Measurements from ENCODE around the gene CRYZL1. TPM values are rescaled to one million over a fixed set of nuclear protein-coding genes. Genes with fewer than 3 reads are reported as not detected.

The CRYZL1 gene
- total RNA-seq, 1 experiment from 2014 or later, result 43.0 TPM

DNA sequence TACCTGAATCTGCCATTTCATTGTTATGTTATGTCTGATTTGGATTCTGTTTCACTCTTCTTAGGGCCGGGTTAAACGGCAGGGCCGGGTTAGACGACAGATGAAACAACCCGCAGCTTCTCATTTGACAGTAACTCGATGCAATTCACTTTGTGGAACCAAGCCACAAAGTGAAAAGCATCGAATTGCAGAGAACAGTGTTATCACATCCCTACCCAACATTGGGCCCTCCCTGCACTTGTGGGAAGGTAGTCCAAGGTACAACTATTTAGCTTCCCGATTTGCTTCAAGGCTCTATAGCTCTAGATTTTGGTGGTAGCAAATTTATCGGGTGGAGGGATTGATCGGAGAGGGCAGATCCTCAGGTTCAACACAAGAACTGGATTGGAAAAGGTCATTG, 81.7 kb downstream of the CRYZL1 start:
- peaks cover 69 to 77% of the 10 kb centered on the region in 2 experiments for H3K36me3 ChIP-seq (ENCODE audit: control insufficient read depth in 1 of 2, insufficient read depth in 2 of 2, low read length in 2 of 2)
- H3K4me1 ChIP-seq (ENCODE audit: control insufficient read depth in 1 of 2, insufficient read depth in 2 of 2, low read length in 2 of 2), result no peaks in the 10 kb centered on the region
- H3K27ac ChIP-seq (ENCODE audit: low read depth, low read length), result no peak overlapping the region
- POLR2A ChIA-PET, result no interaction called here
- H3K9ac ChIP-seq (ENCODE audit: low read length), result no peak overlapping the region
- peaks cover 55% of the 10 kb centered on the region for H4K20me1 ChIP-seq (ENCODE audit: insufficient read depth)
- RAD21 ChIA-PET (ENCODE audit: low non-redundant PET in 1 of 2, low total read pairs in 2 of 2, uncharacterized antibody in 2 of 2, unreplicated experiment in 2 of 2), result no interaction called here
- no peaks in the 10 kb centered on the region for H3K9me3 ChIP-seq (ENCODE audit: control insufficient read depth in 1 of 2, insufficient read depth in 1 of 2, low read depth in 1 of 2, low read length in 2 of 2)
- H3K79me2 ChIP-seq (ENCODE audit: insufficient read depth, low read length), result peaks cover 99% of the 10 kb centered on the region
- ATAC-seq, result no peak
- intact Hi-C loops (cut with micrococcal nuclease), result no loop called here
- TF ChIP-seq CBX3 (IDR thresholded peaks at IDR 0.05; ENCODE audit: low read depth) (no peak), FOSL1 (IDR thresholded peaks at IDR 0.05; ENCODE audit: low read depth) (no peak), CEBPB (IDR thresholded peaks at IDR 0.05; ENCODE audit: low read depth) (no peak), POLR2AphosphoS5 (IDR thresholded peaks at IDR 0.05; ENCODE audit: low read depth, low read length) (no peak), SP1 (IDR thresholded peaks at IDR 0.05; ENCODE audit: low read depth) (no peak), TCF7L2 (IDR thresholded peaks at IDR 0.05; ENCODE audit: borderline replicate concordance, extremely low read depth, insufficient read depth, insufficient read length) (no peak), POLR2A (IDR thresholded peaks at IDR 0.05; ENCODE audit: borderline replicate concordance, extremely low read depth, insufficient read depth, insufficient read length) (no peak)
- TF ChIP-seq, protein P1, sequence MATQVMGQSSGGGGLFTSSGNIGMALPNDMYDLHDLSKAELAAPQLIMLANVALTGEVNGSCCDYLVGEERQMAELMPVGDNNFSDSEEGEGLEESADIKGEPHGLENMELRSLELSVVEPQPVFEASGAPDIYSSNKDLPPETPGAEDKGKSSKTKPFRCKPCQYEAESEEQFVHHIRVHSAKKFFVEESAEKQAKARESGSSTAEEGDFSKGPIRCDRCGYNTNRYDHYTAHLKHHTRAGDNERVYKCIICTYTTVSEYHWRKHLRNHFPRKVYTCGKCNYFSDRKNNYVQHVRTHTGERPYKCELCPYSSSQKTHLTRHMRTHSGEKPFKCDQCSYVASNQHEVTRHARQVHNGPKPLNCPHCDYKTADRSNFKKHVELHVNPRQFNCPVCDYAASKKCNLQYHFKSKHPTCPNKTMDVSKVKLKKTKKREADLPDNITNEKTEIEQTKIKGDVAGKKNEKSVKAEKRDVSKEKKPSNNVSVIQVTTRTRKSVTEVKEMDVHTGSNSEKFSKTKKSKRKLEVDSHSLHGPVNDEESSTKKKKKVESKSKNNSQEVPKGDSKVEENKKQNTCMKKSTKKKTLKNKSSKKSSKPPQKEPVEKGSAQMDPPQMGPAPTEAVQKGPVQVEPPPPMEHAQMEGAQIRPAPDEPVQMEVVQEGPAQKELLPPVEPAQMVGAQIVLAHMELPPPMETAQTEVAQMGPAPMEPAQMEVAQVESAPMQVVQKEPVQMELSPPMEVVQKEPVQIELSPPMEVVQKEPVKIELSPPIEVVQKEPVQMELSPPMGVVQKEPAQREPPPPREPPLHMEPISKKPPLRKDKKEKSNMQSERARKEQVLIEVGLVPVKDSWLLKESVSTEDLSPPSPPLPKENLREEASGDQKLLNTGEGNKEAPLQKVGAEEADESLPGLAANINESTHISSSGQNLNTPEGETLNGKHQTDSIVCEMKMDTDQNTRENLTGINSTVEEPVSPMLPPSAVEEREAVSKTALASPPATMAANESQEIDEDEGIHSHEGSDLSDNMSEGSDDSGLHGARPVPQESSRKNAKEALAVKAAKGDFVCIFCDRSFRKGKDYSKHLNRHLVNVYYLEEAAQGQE (IDR thresholded peaks at IDR 0.05; ENCODE audit: low read depth), result no peak
- TF ChIP-seq, protein P2, sequence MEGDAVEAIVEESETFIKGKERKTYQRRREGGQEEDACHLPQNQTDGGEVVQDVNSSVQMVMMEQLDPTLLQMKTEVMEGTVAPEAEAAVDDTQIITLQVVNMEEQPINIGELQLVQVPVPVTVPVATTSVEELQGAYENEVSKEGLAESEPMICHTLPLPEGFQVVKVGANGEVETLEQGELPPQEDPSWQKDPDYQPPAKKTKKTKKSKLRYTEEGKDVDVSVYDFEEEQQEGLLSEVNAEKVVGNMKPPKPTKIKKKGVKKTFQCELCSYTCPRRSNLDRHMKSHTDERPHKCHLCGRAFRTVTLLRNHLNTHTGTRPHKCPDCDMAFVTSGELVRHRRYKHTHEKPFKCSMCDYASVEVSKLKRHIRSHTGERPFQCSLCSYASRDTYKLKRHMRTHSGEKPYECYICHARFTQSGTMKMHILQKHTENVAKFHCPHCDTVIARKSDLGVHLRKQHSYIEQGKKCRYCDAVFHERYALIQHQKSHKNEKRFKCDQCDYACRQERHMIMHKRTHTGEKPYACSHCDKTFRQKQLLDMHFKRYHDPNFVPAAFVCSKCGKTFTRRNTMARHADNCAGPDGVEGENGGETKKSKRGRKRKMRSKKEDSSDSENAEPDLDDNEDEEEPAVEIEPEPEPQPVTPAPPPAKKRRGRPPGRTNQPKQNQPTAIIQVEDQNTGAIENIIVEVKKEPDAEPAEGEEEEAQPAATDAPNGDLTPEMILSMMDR (IDR thresholded peaks at IDR 0.05 in 2 of 3, conservative IDR thresholded peaks at IDR 0.05 in 1 of 3; ENCODE audit: borderline replicate concordance in 1 of 3, insufficient read depth in 1 of 3, low read depth in 2 of 3, low read length in 2 of 3), result no peak
- TF ChIP-seq, protein P3, sequence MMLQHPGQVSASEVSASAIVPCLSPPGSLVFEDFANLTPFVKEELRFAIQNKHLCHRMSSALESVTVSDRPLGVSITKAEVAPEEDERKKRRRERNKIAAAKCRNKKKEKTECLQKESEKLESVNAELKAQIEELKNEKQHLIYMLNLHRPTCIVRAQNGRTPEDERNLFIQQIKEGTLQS (IDR thresholded peaks at IDR 0.05), result no peak
- TF ChIP-seq, protein P4, sequence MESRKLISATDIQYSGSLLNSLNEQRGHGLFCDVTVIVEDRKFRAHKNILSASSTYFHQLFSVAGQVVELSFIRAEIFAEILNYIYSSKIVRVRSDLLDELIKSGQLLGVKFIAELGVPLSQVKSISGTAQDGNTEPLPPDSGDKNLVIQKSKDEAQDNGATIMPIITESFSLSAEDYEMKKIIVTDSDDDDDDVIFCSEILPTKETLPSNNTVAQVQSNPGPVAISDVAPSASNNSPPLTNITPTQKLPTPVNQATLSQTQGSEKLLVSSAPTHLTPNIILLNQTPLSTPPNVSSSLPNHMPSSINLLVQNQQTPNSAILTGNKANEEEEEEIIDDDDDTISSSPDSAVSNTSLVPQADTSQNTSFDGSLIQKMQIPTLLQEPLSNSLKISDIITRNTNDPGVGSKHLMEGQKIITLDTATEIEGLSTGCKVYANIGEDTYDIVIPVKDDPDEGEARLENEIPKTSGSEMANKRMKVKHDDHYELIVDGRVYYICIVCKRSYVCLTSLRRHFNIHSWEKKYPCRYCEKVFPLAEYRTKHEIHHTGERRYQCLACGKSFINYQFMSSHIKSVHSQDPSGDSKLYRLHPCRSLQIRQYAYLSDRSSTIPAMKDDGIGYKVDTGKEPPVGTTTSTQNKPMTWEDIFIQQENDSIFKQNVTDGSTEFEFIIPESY (IDR thresholded peaks at IDR 0.05; ENCODE audit: extremely low read depth, insufficient replicate concordance, low read length), result no peak
- H3K4me3 ChIP-seq (replicated peaks in 1 of 2; ENCODE audit: low read depth in 1 of 2, low read length in 2 of 2), result no peak overlapping the region
- CTCF ChIA-PET, result no interaction called here
- no peak overlapping the region for H3K4me2 ChIP-seq (ENCODE audit: low read length)
- BruUV-seq (replicated peaks), result no TSS peak
- H3K9me2 ChIP-seq (ENCODE audit: insufficient read depth), result no peaks in the 10 kb centered on the region
- H3K27me3 ChIP-seq (ENCODE audit: insufficient read depth, low read length), result no peaks in the 10 kb centered on the region
- H2AFZ ChIP-seq (ENCODE audit: low read depth, low read length, poor library complexity, severe bottlenecking), result no peak overlapping the region
- DNase-seq (ENCODE audit: low read depth, low spot score), result no peak

All from HCT116 (cell line).